ENCODE measurements around the gene CELF4. TPM values are rescaled to one million over a fixed set of nuclear protein-coding genes. Genes with fewer than 3 reads are reported as not detected.

Gene CELF4
- total RNA-seq, 2 donors from 2014 or later: 1.4 TPM; not detected in 1

DNA sequence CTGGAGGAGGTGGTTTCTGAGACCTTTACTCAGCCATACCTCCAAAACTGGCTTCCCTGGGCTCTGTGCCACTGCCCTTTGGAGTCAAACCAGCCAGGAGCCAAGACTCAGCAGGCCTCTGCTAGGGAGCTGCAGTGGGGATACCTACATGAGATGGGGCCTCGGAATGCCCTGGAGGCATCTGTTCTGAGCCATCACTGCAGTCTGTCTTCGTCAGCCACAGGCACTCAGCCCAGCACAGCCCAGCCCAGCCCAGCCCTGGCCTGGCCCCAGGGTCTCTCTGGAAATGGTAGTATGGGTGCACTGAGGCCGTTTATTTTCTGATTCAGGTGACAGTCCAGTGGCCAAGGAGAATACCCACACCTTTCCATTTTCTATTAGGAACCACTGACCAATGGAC is 209.8 kb downstream of the CELF4 start:
- TF ChIP-seq, protein P1, sequence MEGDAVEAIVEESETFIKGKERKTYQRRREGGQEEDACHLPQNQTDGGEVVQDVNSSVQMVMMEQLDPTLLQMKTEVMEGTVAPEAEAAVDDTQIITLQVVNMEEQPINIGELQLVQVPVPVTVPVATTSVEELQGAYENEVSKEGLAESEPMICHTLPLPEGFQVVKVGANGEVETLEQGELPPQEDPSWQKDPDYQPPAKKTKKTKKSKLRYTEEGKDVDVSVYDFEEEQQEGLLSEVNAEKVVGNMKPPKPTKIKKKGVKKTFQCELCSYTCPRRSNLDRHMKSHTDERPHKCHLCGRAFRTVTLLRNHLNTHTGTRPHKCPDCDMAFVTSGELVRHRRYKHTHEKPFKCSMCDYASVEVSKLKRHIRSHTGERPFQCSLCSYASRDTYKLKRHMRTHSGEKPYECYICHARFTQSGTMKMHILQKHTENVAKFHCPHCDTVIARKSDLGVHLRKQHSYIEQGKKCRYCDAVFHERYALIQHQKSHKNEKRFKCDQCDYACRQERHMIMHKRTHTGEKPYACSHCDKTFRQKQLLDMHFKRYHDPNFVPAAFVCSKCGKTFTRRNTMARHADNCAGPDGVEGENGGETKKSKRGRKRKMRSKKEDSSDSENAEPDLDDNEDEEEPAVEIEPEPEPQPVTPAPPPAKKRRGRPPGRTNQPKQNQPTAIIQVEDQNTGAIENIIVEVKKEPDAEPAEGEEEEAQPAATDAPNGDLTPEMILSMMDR (IDR thresholded peaks at IDR 0.05): no peak
- H3K9ac ChIP-seq (ENCODE audit: low read depth in 2 of 2, low read length in 2 of 2): no peak overlapping the region
- no peaks in the 10 kb centered on the region for H3K4me1 ChIP-seq
- H3K9me3 ChIP-seq: no peaks in the 10 kb centered on the region
- no peaks in the 10 kb centered on the region for H3K36me3 ChIP-seq
- DNase-seq: no peak
- H3K27ac ChIP-seq: no peak overlapping the region
- intact Hi-C loops (cut with DNase I): no loop called here
- H3K27me3 ChIP-seq: no peaks in the 10 kb centered on the region
- no peak overlapping the region for H3K4me3 ChIP-seq

DNA sequence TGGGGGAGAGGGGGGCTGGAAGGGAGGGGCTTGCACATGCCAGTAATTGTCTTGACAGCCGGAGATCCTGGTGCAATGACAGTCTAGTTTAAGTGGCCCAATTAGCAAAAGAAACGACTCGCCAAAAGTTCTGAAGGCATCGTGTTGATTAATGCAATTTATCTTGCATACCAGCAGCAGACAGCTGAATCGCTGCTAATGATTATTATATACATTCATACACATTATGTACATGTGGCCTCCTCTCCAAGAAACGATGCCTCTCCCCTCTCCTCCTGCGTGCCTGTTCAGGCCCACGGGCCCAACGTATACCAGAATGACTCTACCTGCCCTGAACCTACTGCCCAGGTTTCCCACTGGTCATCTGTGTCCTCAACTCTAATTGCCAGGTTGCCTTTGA is 214.5 kb downstream of the CELF4 start:
- Histone ChIP-seq H3K27me3 (no peaks in the 10 kb centered on the region), H3K27ac (no peak overlapping the region), H3K36me3 (no peaks in the 10 kb centered on the region), H3K4me1 (no peaks in the 10 kb centered on the region), H3K4me3 (no peak overlapping the region), H3K9me3 (no peaks in the 10 kb centered on the region), H3K9ac (ENCODE audit: low read depth in 2 of 2, low read length in 2 of 2) (no peak overlapping the region)
- no peak for DNase-seq
- intact Hi-C loops (cut with DNase I): no loop called here
- TF ChIP-seq, protein P1 (IDR thresholded peaks at IDR 0.05): no peak

DNA sequence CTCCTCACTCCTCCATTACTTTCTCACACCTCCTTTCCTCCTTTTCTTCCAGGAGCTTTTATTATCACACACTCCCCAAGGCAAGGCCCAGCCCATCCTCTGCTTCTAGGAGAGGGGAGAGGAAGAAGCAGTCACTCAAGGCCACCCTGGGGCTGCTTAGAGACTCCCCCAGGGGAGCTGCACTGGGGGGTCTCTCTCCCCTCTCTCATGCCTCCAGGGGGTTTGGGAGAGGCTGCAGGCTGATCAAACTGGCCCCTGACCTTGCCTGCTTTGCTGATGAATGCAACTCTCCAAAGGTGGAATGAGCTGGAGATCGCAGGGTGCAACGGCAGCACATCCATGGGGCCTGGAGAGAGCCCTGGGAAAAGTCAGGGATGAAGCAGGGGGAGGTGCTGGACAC is 216.9 kb downstream of the CELF4 start:
- Histone ChIP-seq H3K27ac (no peak overlapping the region), H3K36me3 (no peaks in the 10 kb centered on the region), H3K4me3 (no peak overlapping the region), H3K9me3 (no peaks in the 10 kb centered on the region), H3K4me1 (no peaks in the 10 kb centered on the region), H3K27me3 (no peaks in the 10 kb centered on the region), H3K9ac (ENCODE audit: low read depth in 2 of 2, low read length in 2 of 2) (no peak overlapping the region)
- intact Hi-C loops (cut with DNase I): no loop called here
- TF ChIP-seq, protein P1 (IDR thresholded peaks at IDR 0.05): no peak
- no peak for DNase-seq

DNA sequence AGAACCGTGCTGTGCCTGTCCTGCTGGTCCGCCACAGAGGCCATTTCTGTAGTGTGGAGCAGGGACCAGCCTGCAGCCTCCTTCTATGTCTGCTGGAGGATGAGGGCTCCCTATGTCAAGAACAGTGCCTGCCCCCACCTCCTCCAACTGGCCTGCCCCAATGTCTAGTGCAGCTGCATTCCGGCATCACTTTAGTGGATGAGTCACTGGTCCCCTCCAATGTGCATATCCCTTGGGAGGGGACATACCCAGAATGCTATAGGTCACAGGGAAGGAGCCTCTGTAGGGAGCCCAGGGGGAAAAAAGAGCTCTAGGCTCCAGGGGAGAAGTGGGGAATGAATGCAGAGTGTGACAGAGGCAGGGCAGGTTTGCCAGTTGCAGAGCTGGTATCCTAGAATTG is 219.6 kb downstream of the CELF4 start:
- H3K4me3 ChIP-seq: no peak overlapping the region
- no peak overlapping the region for H3K9ac ChIP-seq (ENCODE audit: low read depth in 2 of 2, low read length in 2 of 2)
- no peaks in the 10 kb centered on the region for H3K9me3 ChIP-seq
- TF ChIP-seq, protein P1 (IDR thresholded peaks at IDR 0.05): no peak
- H3K27ac ChIP-seq: no peak overlapping the region
- no peak for DNase-seq
- no peaks in the 10 kb centered on the region for H3K36me3 ChIP-seq
- H3K4me1 ChIP-seq: no peaks in the 10 kb centered on the region
- intact Hi-C loops (cut with DNase I): no loop called here
- H3K27me3 ChIP-seq: no peaks in the 10 kb centered on the region

DNA sequence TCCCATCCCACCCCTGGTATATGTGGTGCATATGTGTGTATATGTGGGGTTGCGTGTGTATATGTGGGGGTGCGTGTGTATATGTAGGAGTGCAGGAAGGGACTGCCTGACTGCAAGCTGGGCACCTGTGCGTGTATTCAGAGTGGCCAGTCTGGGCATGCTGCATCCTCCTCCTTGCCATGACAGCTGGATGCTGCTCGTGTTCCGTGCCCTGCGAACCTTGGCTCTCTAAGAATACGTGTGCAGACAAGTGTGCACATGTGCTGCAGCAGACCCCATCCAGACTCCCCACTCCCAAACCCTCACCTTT is 222.1 kb downstream of the CELF4 start:
- no peak for DNase-seq
- no peak overlapping the region for H3K9ac ChIP-seq (ENCODE audit: low read depth in 2 of 2, low read length in 2 of 2)
- H3K9me3 ChIP-seq: no peaks in the 10 kb centered on the region
- H3K36me3 ChIP-seq: no peaks in the 10 kb centered on the region
- no peaks in the 10 kb centered on the region for H3K4me1 ChIP-seq
- TF ChIP-seq, protein P1 (IDR thresholded peaks at IDR 0.05): no peak
- no peak overlapping the region for H3K4me3 ChIP-seq
- intact Hi-C loops (cut with DNase I): loop anchor here (5.0 kb wide), 1 partner anchor 194 kb away; no protein-coding TSS in a partner anchor
- no peak overlapping the region for H3K27ac ChIP-seq
- no peaks in the 10 kb centered on the region for H3K27me3 ChIP-seq

All from colonic mucosa (tissue), 4 donors.